IPS-18a (cell line): ENCODE data around the gene PLEKHB2.
"Not testable (repeated sequence)": the region's sequence is repeated elsewhere in the genome, so short reads cannot be mapped to it uniquely, and the experiment has no call there.

Source experiments
- H3K27ac ChIP-seq: one replicate; pipeline ENCODE4 v1.5.1; 2013; ENCODE audit warnings: low read length
- H3K27me3 ChIP-seq: one replicate; pipeline ENCODE4 v1.6.1; 2013; ENCODE audit warnings: mild to moderate bottlenecking, low read length; ENCODE audit not compliant: control insufficient read depth, insufficient read depth
- H3K36me3 ChIP-seq: one replicate; pipeline ENCODE4 v1.6.1; 2013; ENCODE audit warnings: low read depth, low read length; ENCODE audit not compliant: control insufficient read depth
- H3K4me1 ChIP-seq: one replicate; pipeline ENCODE4 v1.6.1; 2013; ENCODE audit warnings: low read depth, low read length; ENCODE audit not compliant: control insufficient read depth
- H3K4me3 ChIP-seq: one replicate; pipeline ENCODE4 v1.5.1; 2013; ENCODE audit warnings: low read length
- H3K9ac ChIP-seq: one replicate; pipeline ENCODE4 v1.6.1; 2013; ENCODE audit warnings: mild to moderate bottlenecking, low read length, moderate library complexity
- H3K9me3 ChIP-seq: one replicate; pipeline ENCODE4 v1.6.1; 2013; ENCODE audit warnings: low read depth, low read length; ENCODE audit not compliant: control insufficient read depth

Gene PLEKHB2

DNA sequence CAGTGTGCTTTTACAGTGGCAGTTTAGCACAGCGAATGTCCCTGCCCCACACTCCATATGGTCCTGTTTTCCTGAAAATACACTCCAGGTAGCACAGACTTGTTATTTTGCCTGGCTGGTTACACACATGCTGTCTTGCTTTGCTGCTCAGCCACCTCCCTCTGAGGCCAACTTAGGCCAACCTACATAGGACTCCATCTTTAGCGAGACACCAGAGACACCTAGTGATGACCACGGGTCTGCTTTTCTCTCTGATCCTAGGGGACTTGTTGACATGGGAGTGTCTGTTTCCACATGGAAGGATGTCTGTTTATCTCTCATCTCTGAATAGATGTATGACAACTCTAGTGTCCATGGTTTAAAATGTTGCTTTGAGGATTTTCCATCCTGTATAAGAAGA lies 43.3 kb downstream of the PLEKHB2 start:
- Histone ChIP-seq H3K9ac (no peak overlapping the region), H3K9me3 (no peaks in the 10 kb centered on the region), H3K27ac (no peak overlapping the region), H3K4me3 (no peak overlapping the region), H3K4me1 (no peaks in the 10 kb centered on the region), H3K27me3 (no peaks in the 10 kb centered on the region), H3K36me3 (peaks cover 19% of the 10 kb centered on the region)

DNA sequence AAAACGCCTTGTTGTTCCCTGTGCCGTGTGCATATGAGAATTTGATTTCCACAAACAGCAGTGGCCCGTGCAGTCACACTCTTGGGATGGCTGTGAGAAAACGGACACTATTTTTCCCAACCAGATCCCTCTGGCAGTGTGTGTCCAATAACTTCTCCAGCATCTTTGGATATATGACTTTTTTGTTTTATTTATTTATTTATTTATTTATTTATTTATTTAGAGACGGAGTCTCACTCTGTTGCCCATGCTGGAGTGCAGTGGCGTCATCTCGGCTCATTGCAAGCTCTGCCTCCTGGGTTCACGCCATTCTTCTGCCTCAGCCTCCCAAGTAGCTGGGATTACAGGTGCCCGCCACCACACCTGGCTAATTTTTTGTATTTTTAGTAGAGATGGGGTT lies 45.0 kb downstream of the PLEKHB2 start:
- not testable (repeated sequence) for H3K9me3 ChIP-seq, H3K27me3 ChIP-seq, H3K4me1 ChIP-seq, H3K4me3 ChIP-seq, H3K27ac ChIP-seq, H3K9ac ChIP-seq
- peaks cover 19% of the 10 kb centered on the region for H3K36me3 ChIP-seq

DNA sequence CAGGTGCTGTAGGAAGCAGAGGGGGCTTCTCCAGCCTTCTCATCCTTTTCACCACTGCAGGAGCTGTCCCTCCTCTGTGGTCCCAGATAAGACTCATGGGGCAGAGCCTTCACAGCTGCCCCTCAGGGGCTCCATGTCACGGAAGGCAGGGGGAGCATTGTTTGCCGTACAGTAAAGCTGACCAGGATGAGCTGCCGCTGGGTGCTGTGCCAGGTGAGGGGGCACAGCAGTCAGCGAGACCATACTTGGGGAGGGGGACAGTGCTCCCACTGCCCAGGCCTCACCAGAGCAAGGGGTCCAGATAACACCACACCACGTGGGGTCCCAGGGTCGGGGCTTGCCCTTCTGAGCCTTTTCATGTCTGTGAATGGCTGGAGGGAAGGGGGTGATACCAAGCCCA lies 46.3 kb downstream of the PLEKHB2 start:
- Histone ChIP-seq H3K9me3 (no peaks in the 10 kb centered on the region), H3K27me3 (no peaks in the 10 kb centered on the region), H3K9ac (no peak overlapping the region), H3K4me3 (no peak overlapping the region), H3K4me1 (no peaks in the 10 kb centered on the region), H3K36me3 (peaks cover 17% of the 10 kb centered on the region), H3K27ac (no peak overlapping the region)

DNA sequence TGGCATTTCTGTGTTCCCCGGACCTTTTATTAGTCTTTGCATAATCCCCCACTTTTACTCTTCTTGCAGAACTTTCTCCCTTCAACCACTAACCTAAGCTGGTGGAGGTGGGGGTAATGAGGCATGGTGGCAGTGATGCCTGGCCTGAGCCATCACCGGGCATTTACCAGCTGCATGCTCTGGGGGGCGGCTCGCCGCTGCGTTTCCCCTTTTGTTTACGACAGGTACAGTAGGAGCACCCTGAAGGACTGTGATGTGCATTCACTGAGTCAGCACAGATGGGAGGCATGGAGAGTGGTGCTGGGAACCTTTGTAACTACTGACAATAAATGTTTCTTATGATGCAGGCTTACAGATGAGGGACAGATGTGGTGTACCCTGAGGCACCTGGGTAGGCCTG lies 46.9 kb downstream of the PLEKHB2 start:
- Histone ChIP-seq H3K9ac (no peak overlapping the region), H3K36me3 (peaks cover 13% of the 10 kb centered on the region)

DNA sequence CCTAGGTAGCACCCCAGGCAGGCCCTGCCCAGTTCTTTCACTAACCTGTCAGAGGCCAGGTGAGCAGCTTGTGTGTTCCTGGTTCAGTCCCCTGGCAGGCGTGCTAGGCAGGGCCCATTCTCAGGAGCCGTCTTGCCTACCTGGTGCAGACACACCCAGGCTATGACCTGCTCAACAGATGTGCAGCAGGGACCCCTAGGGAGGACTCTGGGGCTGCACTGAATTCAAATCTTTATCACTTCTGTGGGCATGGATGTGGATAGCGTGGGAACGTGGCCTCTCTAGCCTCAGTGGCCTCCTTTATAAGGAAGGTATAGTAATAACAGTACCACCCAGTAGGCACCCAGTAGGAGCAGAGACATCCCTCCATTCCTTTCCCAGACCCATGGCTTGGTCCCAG lies 48.4 kb downstream of the PLEKHB2 start:
- H3K36me3 ChIP-seq, result peaks cover 9% of the 10 kb centered on the region
- H3K4me3 ChIP-seq, result no peak overlapping the region
- H3K9me3 ChIP-seq, result no peaks in the 10 kb centered on the region
- H3K4me1 ChIP-seq, result no peaks in the 10 kb centered on the region
- no peak overlapping the region for H3K27ac ChIP-seq
- H3K9ac ChIP-seq, result no peak overlapping the region
- H3K27me3 ChIP-seq, result no peaks in the 10 kb centered on the region

More for the DNA sequence above, 46.9 kb downstream of the PLEKHB2 start:
- Histone ChIP-seq H3K4me1 (no peaks in the 10 kb centered on the region), H3K9me3 (no peaks in the 10 kb centered on the region), H3K4me3 (no peak overlapping the region), H3K27ac (no peak overlapping the region), H3K27me3 (no peaks in the 10 kb centered on the region)

DNA sequence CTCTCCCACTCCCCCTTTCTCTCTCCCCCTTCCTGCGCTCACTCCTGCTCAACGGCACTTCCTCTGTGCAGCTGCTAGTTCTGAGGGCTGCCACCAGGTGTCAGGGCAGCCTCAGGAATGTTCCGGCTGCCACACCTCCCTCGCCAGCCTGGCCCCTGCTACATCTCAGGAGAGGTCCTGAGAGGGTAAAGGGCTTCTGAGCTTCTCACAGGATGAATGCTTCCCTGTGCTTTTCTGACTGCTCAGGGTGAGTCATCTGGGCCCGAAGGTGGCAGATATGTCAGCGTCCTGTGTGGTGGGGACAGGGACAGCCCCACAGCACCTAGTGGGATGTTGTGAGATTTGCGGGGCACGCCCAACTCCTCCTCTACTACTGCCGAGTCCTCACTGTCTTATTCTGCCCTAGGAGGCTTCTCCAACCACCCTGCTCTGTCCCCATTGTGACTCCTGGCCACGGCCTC lies 49.0 kb downstream of the PLEKHB2 start:
- H3K9me3 ChIP-seq, result no peaks in the 10 kb centered on the region
- H3K27ac ChIP-seq, result no peak overlapping the region
- no peaks in the 10 kb centered on the region for H3K27me3 ChIP-seq
- H3K4me3 ChIP-seq, result no peak overlapping the region
- H3K36me3 ChIP-seq, result peaks cover 4% of the 10 kb centered on the region
- no peak overlapping the region for H3K9ac ChIP-seq
- H3K4me1 ChIP-seq, result no peaks in the 10 kb centered on the region

DNA sequence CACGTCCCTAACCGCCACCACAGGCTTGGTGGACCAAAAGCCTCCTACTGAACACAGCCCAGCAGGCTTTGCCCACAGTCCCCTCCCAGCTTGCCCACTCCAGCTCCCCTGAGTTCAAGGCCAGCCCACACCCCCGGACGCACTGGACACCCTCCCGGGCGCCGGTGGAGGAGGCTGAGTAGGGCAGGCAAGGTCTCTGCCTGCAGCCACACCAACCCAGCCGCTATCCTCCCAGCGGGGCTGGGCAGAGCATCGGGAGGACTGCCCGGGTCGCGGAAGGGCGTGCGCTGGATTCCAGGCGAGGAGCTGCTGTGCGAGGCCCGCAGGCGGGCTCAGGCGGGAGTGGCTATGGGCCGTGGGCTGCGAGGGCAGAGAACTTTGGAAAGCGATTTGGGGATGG lies 49.5 kb downstream of the PLEKHB2 start:
- Histone ChIP-seq H3K27ac (no peak overlapping the region), H3K4me3 (no peak overlapping the region), H3K36me3 (peaks cover 4% of the 10 kb centered on the region), H3K4me1 (no peaks in the 10 kb centered on the region), H3K9ac (no peak overlapping the region), H3K27me3 (no peaks in the 10 kb centered on the region), H3K9me3 (no peaks in the 10 kb centered on the region)

DNA sequence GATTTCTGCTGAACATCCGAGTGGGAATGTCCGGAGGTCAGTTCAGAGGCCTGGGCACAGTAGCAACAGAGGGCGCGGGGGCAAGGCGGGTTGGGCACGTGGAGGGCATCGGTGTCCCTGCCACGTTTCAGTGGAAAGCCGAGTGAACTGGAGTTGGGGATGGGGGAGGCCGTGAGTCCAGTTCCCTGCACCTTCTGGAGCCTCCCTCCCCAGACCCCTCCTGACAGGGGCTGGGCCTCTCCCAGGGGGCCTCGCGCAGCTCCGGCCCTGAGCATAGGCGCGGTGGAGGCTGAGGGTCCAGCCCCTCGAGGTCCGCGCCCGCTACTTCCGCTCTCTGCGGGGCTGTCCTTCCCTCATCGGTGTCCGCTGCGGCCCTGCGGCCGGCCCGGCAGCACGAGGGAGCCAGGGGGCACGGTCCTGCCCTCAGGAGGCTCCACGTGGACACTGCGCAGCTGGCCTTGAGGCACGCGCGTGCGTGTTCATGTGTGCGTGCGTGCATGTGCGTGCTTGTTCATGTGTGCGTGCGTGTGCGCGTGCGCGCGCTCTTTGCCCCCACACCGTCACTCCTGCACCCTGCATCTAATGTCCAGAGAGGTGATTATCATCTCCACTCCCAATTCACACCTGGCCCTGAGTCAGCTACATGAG lies 50.2 kb downstream of the PLEKHB2 start:
- no peak overlapping the region for H3K4me3 ChIP-seq
- H3K27ac ChIP-seq, result no peak overlapping the region
- peaks cover 4% of the 10 kb centered on the region for H3K36me3 ChIP-seq
- H3K9me3 ChIP-seq, result no peaks in the 10 kb centered on the region
- no peaks in the 10 kb centered on the region for H3K27me3 ChIP-seq
- no peak overlapping the region for H3K9ac ChIP-seq
- H3K4me1 ChIP-seq, result no peaks in the 10 kb centered on the region

DNA sequence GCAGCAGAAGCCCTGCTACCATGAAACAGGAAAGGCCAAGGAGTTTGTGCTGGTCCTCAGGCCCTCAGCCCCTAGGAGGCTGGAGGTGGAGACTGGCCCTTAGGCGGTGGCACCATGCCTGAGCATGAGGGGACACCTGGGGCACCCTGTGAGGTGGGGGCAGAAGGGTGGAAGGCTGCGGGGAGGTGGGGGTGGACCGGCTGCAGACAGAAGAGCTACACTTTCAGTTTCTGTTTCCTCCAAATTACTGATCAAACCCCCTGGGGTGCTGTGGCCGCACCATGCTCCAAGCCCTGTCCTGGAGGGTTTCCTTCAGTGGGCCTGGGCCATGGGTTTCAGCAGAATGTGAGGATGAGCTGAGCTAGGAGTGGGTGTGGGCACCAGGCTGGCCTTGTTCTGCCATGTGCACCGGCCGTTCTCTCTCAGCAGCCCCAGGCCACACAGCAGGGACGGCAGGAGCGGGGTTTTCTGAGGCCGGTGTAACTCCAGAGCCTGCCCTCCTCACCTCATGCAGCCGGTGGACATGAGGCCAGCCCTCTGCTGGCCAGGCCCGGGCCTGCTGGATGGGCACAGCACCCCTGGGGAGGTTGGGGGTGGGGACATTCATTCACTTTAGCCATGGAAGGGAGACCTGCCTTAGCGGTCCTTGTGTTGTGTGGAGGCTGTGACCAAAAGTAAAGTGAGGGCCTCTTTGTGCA lies 51.5 kb downstream of the PLEKHB2 start:
- H3K36me3 ChIP-seq, result no peaks in the 10 kb centered on the region
- no peak overlapping the region for H3K4me3 ChIP-seq
- H3K27ac ChIP-seq, result no peak overlapping the region
- no peak overlapping the region for H3K9ac ChIP-seq
- no peaks in the 10 kb centered on the region for H3K9me3 ChIP-seq
- H3K4me1 ChIP-seq, result no peaks in the 10 kb centered on the region
- no peaks in the 10 kb centered on the region for H3K27me3 ChIP-seq

DNA sequence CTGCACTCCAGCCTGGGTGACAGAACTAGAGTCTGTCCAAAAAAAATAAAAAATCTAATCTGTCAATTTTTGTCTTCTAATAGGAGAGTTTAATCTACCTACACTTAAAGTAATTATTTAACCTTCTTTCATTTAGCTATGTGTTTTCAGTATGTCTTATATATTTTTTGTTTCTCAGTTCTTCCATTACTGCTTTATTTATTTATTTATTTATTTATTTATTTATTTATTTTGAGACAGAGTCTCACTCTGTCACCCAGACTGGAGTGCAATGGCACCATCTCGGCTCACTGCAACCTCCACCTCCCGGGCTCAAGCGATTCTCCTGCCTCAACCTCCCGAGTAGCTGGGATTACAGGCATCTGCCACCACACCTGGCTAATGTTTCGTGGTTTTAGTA lies 60.4 kb downstream of the PLEKHB2 start:
- not testable (repeated sequence) for H3K27ac ChIP-seq, H3K4me3 ChIP-seq, H3K36me3 ChIP-seq, H3K9ac ChIP-seq, H3K4me1 ChIP-seq, H3K9me3 ChIP-seq, H3K27me3 ChIP-seq

DNA sequence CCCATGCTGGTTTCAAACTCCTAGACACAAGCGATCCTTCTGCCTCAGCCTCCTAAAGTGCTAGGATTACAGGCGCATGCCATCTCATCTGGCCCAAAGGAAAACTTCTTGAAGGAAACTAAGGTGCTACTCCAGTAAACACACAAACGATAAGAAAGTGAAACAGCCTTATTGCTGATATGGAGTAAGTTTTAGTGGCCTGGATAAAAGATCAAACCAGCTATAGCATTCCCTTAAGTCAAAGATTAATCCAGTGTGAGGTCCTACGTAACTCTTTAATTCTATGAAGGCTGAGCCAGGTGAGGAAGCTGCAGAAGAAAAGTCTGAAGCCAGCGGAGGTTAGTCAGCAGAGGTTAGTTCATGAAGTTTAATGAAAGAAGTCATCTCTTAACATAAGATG lies 63.4 kb downstream of the PLEKHB2 start:
- H3K4me3 ChIP-seq, result no peak overlapping the region

DNA sequence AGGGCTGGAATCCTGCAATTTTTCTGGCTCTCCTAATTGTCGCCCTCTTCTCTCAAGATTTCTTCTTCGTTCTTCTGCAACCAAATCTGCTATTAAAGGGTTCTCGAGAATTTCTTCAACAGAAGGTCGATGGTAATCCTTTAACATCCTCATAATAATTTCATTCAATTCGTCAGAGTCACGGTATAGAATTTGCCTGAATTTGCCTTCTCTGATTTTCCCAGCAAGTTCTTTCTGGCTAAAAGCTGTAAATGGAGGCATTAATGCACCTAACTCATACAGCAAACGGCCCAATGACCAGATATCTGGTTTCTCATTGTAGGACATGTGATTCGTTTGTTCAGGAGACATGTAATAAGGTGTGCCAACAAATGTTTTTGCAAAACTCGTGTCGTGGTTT lies 72.9 kb downstream of the PLEKHB2 start:
- H3K27me3 ChIP-seq, H3K4me3 ChIP-seq, H3K9ac ChIP-seq, H3K4me1 ChIP-seq, H3K27ac ChIP-seq, H3K36me3 ChIP-seq, H3K9me3 ChIP-seq: not testable (repeated sequence)

More for the DNA sequence above, 63.4 kb downstream of the PLEKHB2 start:
- H3K9me3 ChIP-seq, result no peaks in the 10 kb centered on the region
- H3K27me3 ChIP-seq, result no peaks in the 10 kb centered on the region
- no peak overlapping the region for H3K27ac ChIP-seq
- no peaks in the 10 kb centered on the region for H3K4me1 ChIP-seq
- H3K9ac ChIP-seq, result no peak overlapping the region
- no peaks in the 10 kb centered on the region for H3K36me3 ChIP-seq
